ENCODE results near the gene MYO9A. TPM values are rescaled to one million over a fixed set of nuclear protein-coding genes. Genes with fewer than 3 reads are reported as not detected.
A peak's percentile ranks its signal among the peaks of the same experiment; 100 is the strongest.

MYO9A gene
- total and polyA plus RNA-seq, 5 donors from 2014 or later: 8.3 to 32.3 (median 11.5) TPM

DNA sequence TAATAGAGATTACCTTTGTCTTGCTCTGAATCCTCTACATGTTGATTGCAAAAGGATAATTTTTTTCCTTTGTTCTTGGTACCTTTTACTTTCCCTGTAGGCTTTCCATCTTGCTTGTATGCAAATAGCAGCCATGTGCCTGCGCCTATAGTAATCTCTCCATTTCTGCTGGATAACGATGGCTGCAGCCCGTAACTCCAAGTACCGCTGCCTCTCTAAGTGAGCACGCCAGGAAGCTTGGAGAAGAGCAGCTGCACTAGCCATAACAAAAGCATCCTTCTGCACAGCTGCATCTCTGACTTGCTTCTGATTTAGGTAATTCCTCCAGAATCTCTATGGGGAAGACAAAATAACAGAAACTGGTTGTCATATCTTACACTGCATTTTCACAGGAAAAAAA is 218.3 kb downstream of the MYO9A start:
- Histone ChIP-seq H3K27me3 (ENCODE audit: control insufficient read depth, insufficient read depth, low read length) (no peaks in the 10 kb centered on the region), H3K4me3 (ENCODE audit: low read depth, low read length) (no peak overlapping the region), H3K4me1 (ENCODE audit: control insufficient read depth, insufficient read depth, low read length, poor library complexity, severe bottlenecking) (no peaks in the 10 kb centered on the region), H3K27ac (ENCODE audit: insufficient read depth, low read length, poor library complexity, severe bottlenecking) (no peak overlapping the region), H3K9me3 (ENCODE audit: control insufficient read depth in 2 of 2, low read length in 2 of 2) (no peaks in the 10 kb centered on the region), H3K36me3 (ENCODE audit: control insufficient read depth, insufficient read depth, low read length) (peaks cover 24% of the 10 kb centered on the region)
- peaks cover 55% of the 10 kb centered on the region for H3K36me3 Mint-ChIP-seq
- ATAC-seq (ENCODE audit: low read depth in 2 of 2) (no peak), DNase-seq (no peak)
- no peak overlapping the region for H3K4me3 Mint-ChIP-seq
- H3K4me1 Mint-ChIP-seq: no peaks in the 10 kb centered on the region
- no peaks in the 10 kb centered on the region for H3K27me3 Mint-ChIP-seq
- H3K9me3 Mint-ChIP-seq: no peaks in the 10 kb centered on the region
- H3K27ac Mint-ChIP-seq: peak overlapping the region in 1 of 3 donors; percentile 55

DNA sequence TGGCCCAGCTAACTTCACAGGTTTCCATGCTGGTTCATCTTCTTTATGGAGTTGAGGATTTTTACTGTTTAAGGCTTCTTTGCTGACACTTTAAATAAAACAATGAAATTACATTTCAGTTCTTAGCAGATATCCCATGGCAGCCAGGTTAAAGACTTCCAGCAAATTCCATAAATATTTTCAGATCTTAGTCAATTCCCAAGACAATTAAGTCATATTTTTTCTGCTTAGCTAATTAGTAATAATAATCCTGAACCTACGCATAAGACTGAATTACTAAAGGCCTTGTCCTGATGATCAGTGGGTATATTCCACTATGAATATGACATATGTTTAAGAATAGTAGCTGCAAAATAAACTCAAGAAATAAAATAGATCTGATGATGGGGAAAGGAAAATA is 224.3 kb downstream of the MYO9A start:
- H3K4me3 Mint-ChIP-seq: no peak overlapping the region
- Histone ChIP-seq H3K27me3 (ENCODE audit: control insufficient read depth, insufficient read depth, low read length) (no peaks in the 10 kb centered on the region), H3K4me1 (ENCODE audit: control insufficient read depth, insufficient read depth, low read length, poor library complexity, severe bottlenecking) (no peaks in the 10 kb centered on the region), H3K27ac (ENCODE audit: insufficient read depth, low read length, poor library complexity, severe bottlenecking) (no peak overlapping the region), H3K4me3 (ENCODE audit: low read depth, low read length) (no peak overlapping the region), H3K36me3 (ENCODE audit: control insufficient read depth, insufficient read depth, low read length) (peaks cover 20% of the 10 kb centered on the region), H3K9me3 (ENCODE audit: control insufficient read depth in 2 of 2, low read length in 2 of 2) (no peaks in the 10 kb centered on the region)
- ATAC-seq (ENCODE audit: low read depth in 2 of 2): no peak
- peak overlapping the region in 1 of 3 donors; percentile 16 for H3K27ac Mint-ChIP-seq
- H3K9me3 Mint-ChIP-seq: peaks cover 0 to 2% (median 0%) of the 10 kb centered on the region in 7 donors
- peaks cover 0 to 4% (median 0%) of the 10 kb centered on the region in 4 donors for H3K4me1 Mint-ChIP-seq
- peaks cover 51% of the 10 kb centered on the region for H3K36me3 Mint-ChIP-seq
- no peak for DNase-seq
- no peaks in the 10 kb centered on the region for H3K27me3 Mint-ChIP-seq

DNA sequence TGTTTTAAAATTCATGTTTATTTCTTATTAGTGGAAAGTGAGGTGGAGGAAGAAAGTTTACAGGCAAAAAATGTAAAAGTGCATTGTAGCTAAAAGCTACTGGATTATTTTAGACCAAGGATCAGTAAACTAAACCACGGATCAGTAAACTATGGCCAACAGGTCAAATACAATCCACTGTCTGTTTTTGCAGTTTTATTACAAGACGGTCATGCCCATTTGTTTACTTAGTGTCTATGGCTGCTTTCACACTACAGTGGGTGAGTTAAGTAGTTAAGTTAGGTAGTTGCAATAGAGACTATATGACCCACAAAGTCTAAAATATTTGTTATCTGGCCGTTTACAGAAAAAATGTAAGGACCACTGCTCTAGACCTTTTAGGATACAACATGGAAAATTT is 225.6 kb downstream of the MYO9A start:
- H3K9me3 ChIP-seq (ENCODE audit: control insufficient read depth in 2 of 2, low read length in 2 of 2): no peaks in the 10 kb centered on the region
- no peak overlapping the region for H3K27ac ChIP-seq (ENCODE audit: insufficient read depth, low read length, poor library complexity, severe bottlenecking)
- peaks cover 0 to 2% (median 0%) of the 10 kb centered on the region in 7 donors for H3K9me3 Mint-ChIP-seq
- no peaks in the 10 kb centered on the region for H3K27me3 ChIP-seq (ENCODE audit: control insufficient read depth, insufficient read depth, low read length)
- H3K4me1 ChIP-seq (ENCODE audit: control insufficient read depth, insufficient read depth, low read length, poor library complexity, severe bottlenecking): no peaks in the 10 kb centered on the region
- no peak overlapping the region for H3K4me3 Mint-ChIP-seq
- H3K27ac Mint-ChIP-seq: no peak overlapping the region
- no peaks in the 10 kb centered on the region for H3K27me3 Mint-ChIP-seq
- H3K4me3 ChIP-seq (ENCODE audit: low read depth, low read length): no peak overlapping the region
- no peak for DNase-seq
- H3K36me3 ChIP-seq (ENCODE audit: control insufficient read depth, insufficient read depth, low read length): peaks cover 16% of the 10 kb centered on the region
- H3K4me1 Mint-ChIP-seq: peaks cover 0 to 5% (median 0%) of the 10 kb centered on the region in 4 donors
- peaks cover 50% of the 10 kb centered on the region for H3K36me3 Mint-ChIP-seq
- ATAC-seq (ENCODE audit: low read depth in 2 of 2): no peak

DNA sequence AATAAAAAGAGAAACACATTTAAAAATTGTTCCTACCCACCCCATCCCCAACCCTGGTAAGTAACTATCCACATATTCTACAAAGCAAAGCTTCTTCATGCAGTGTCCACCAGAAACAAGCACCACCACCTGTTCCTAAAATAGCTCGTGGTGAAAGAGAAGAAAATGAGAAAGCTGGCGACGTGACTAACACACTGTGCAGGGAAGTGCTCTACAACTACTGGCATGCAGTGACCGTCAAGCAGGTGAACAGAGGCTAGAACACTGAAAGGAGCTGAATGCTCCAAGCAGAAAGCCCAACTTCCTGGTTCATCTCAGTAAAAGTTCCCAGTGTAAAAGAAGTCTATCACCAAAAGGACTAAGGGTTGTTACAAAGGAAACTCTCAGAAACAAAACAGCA is 226.9 kb downstream of the MYO9A start:
- Histone ChIP-seq H3K9me3 (ENCODE audit: control insufficient read depth in 2 of 2, low read length in 2 of 2) (no peaks in the 10 kb centered on the region), H3K36me3 (ENCODE audit: control insufficient read depth, insufficient read depth, low read length) (peaks cover 16% of the 10 kb centered on the region), H3K4me3 (ENCODE audit: low read depth, low read length) (no peak overlapping the region), H3K27me3 (ENCODE audit: control insufficient read depth, insufficient read depth, low read length) (no peaks in the 10 kb centered on the region), H3K4me1 (ENCODE audit: control insufficient read depth, insufficient read depth, low read length, poor library complexity, severe bottlenecking) (no peaks in the 10 kb centered on the region), H3K27ac (ENCODE audit: insufficient read depth, low read length, poor library complexity, severe bottlenecking) (no peak overlapping the region)
- Mint-ChIP-seq H3K4me3 (no peak overlapping the region), H3K36me3 (peaks cover 53% of the 10 kb centered on the region), H3K27ac (peak overlapping the region in 1 of 3 donors; percentile 57), H3K4me1 (peaks cover 0 to 5% (median 0%) of the 10 kb centered on the region in 4 donors), H3K9me3 (peaks cover 0 to 2% (median 0%) of the 10 kb centered on the region in 7 donors), H3K27me3 (no peaks in the 10 kb centered on the region)
- DNase-seq (no peak), ATAC-seq (ENCODE audit: low read depth in 2 of 2) (no peak)

DNA sequence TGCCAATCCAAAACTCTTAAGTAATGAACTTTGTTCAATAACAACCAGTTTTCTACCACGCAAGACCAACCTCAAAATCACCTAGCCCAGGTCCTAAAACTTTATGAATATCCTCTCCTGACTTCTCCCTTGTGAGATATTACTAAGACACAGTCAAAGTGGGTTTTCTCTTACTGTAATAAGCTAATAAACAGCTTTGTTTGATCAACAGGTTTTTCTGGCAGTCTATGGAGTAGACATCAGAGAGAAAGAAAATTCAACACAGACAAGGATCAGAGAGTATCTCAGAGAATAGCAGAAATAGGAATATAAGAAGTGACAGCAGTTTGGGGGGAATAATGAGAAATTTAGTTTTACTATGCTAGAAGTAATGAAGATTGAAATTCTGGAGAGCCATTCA is 228.0 kb downstream of the MYO9A start:
- Mint-ChIP-seq H3K27ac (no peak overlapping the region), H3K4me1 (peaks cover 0 to 5% (median 0%) of the 10 kb centered on the region in 4 donors), H3K9me3 (peaks cover 0 to 2% (median 0%) of the 10 kb centered on the region in 7 donors), H3K36me3 (peaks cover 55% of the 10 kb centered on the region), H3K4me3 (no peak overlapping the region), H3K27me3 (no peaks in the 10 kb centered on the region)
- DNase-seq (no peak), ATAC-seq (ENCODE audit: low read depth in 2 of 2) (no peak)
- Histone ChIP-seq H3K4me1 (ENCODE audit: control insufficient read depth, insufficient read depth, low read length, poor library complexity, severe bottlenecking) (no peaks in the 10 kb centered on the region), H3K9me3 (ENCODE audit: control insufficient read depth in 2 of 2, low read length in 2 of 2) (no peaks in the 10 kb centered on the region), H3K36me3 (ENCODE audit: control insufficient read depth, insufficient read depth, low read length) (peaks cover 20% of the 10 kb centered on the region), H3K27me3 (ENCODE audit: control insufficient read depth, insufficient read depth, low read length) (no peaks in the 10 kb centered on the region), H3K4me3 (ENCODE audit: low read depth, low read length) (no peak overlapping the region), H3K27ac (ENCODE audit: insufficient read depth, low read length, poor library complexity, severe bottlenecking) (no peak overlapping the region)

DNA sequence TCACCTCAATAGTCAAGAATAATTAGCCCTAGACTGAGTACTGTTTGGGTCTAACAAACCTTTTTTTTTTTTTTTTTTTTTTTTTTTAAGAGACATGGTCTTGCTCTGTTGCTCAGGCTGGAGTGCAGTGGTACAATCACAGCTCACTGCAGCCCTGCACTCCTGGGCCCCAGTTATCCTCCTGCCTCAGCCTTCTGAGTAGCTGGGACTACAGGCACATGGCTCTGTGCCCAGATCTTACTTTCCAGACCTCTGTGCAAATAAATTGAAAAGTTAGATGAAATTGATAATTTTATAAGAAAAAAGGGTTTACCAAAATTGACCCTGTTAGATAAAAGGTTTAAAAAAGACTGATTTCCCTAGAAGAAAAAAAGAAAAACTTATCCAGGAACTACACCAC is 228.6 kb downstream of the MYO9A start:
- Mint-ChIP-seq H3K36me3 (peaks cover 54% of the 10 kb centered on the region), H3K27me3 (no peaks in the 10 kb centered on the region), H3K27ac (no peak overlapping the region), H3K9me3 (peaks cover 0 to 2% (median 0%) of the 10 kb centered on the region in 7 donors), H3K4me3 (no peak overlapping the region), H3K4me1 (peaks cover 0 to 5% (median 0%) of the 10 kb centered on the region in 4 donors)
- Histone ChIP-seq H3K27me3 (ENCODE audit: control insufficient read depth, insufficient read depth, low read length) (no peaks in the 10 kb centered on the region), H3K36me3 (ENCODE audit: control insufficient read depth, insufficient read depth, low read length) (peaks cover 20% of the 10 kb centered on the region), H3K4me3 (ENCODE audit: low read depth, low read length) (no peak overlapping the region), H3K27ac (ENCODE audit: insufficient read depth, low read length, poor library complexity, severe bottlenecking) (no peak overlapping the region), H3K4me1 (ENCODE audit: control insufficient read depth, insufficient read depth, low read length, poor library complexity, severe bottlenecking) (no peaks in the 10 kb centered on the region), H3K9me3 (ENCODE audit: control insufficient read depth in 2 of 2, low read length in 2 of 2) (no peaks in the 10 kb centered on the region)
- ATAC-seq (ENCODE audit: low read depth in 2 of 2) (no peak), DNase-seq (no peak)

DNA sequence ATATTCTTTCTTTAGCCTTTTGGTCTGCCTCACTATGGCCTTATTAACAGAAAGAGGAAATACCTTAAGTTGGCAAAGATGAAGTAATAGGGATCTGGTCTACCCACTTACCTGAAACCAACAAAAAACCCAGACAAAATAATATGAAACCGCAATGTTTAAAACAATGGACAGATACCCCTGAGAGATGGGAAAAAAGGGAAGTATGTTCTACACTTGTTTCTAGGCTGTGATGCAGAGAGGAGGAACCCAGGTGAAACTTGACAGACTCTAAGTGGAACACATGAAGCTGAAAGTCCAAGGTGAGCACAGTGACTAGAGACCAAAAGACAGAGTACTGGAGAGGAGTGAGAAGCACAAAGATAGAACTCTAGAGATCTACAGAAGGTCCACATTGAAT is 229.2 kb downstream of the MYO9A start:
- Histone ChIP-seq H3K4me3 (ENCODE audit: low read depth, low read length) (no peak overlapping the region), H3K27ac (ENCODE audit: insufficient read depth, low read length, poor library complexity, severe bottlenecking) (no peak overlapping the region), H3K27me3 (ENCODE audit: control insufficient read depth, insufficient read depth, low read length) (no peaks in the 10 kb centered on the region), H3K4me1 (ENCODE audit: control insufficient read depth, insufficient read depth, low read length, poor library complexity, severe bottlenecking) (no peaks in the 10 kb centered on the region), H3K9me3 (ENCODE audit: control insufficient read depth in 2 of 2, low read length in 2 of 2) (no peaks in the 10 kb centered on the region), H3K36me3 (ENCODE audit: control insufficient read depth, insufficient read depth, low read length) (peaks cover 20% of the 10 kb centered on the region)
- peaks cover 57% of the 10 kb centered on the region for H3K36me3 Mint-ChIP-seq
- no peak for ATAC-seq (ENCODE audit: low read depth in 2 of 2)
- peak overlapping the region in 1 of 3 donors; percentile 55 for H3K27ac Mint-ChIP-seq
- H3K27me3 Mint-ChIP-seq: no peaks in the 10 kb centered on the region
- H3K9me3 Mint-ChIP-seq: peaks cover 0 to 2% (median 0%) of the 10 kb centered on the region in 7 donors
- H3K4me1 Mint-ChIP-seq: peaks cover 0 to 5% (median 0%) of the 10 kb centered on the region in 4 donors
- no peak overlapping the region for H3K4me3 Mint-ChIP-seq
- DNase-seq: no peak

DNA sequence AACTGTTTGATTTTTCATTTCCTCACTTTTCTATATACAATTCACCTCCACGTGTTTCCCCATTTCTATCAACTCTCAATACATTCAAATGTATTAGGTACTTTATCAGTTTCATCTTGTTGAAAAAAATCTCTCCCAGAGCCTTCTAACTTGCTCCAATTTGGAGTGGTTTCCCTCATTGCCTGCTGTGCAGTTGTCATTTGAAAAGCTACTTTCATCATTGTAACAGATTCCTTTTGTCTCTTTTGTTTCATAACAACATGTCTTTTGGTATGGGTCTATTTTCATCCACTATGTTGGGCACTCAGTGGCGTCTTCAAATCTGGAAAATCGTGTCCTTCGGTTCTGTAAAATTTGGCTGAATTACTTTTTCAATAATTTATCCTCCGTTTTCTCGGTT is 232.6 kb downstream of the MYO9A start:
- Mint-ChIP-seq H3K4me1 (peaks cover 0 to 5% (median 0%) of the 10 kb centered on the region in 4 donors), H3K27me3 (no peaks in the 10 kb centered on the region), H3K27ac (no peak overlapping the region), H3K9me3 (no peaks in the 10 kb centered on the region), H3K36me3 (peaks cover 42% of the 10 kb centered on the region), H3K4me3 (no peak overlapping the region)
- ATAC-seq (ENCODE audit: low read depth in 2 of 2) (no peak), DNase-seq (no peak)
- Histone ChIP-seq H3K27ac (ENCODE audit: insufficient read depth, low read length, poor library complexity, severe bottlenecking) (no peak overlapping the region), H3K9me3 (ENCODE audit: control insufficient read depth in 2 of 2, low read length in 2 of 2) (no peaks in the 10 kb centered on the region), H3K36me3 (ENCODE audit: control insufficient read depth, insufficient read depth, low read length) (peaks cover 24% of the 10 kb centered on the region), H3K4me1 (ENCODE audit: control insufficient read depth, insufficient read depth, low read length, poor library complexity, severe bottlenecking) (no peaks in the 10 kb centered on the region), H3K27me3 (ENCODE audit: control insufficient read depth, insufficient read depth, low read length) (no peaks in the 10 kb centered on the region), H3K4me3 (ENCODE audit: low read depth, low read length) (no peak overlapping the region)
